Hepatocyte (in vitro differentiated cells): Measurements from ENCODE around the gene AJUBA. TPM values are rescaled to one million over a fixed set of nuclear protein-coding genes. Genes with fewer than 3 reads are reported as not detected.

Source experiments
- DNase-seq: peaks from one replicate; pipeline ENCODE4 v3.0.0-alpha.2; 2016; ENCODE audit warnings: low spot score
- H2AFZ ChIP-seq: fragments of 200-600 bp; sonication (generic); 2 replicates; pipeline ENCODE4 v1.6.0; 2016; ENCODE audit warnings: antibody characterized with exemption, mild to moderate bottlenecking
- H3K27ac ChIP-seq: fragments of 200-600 bp; sonication (generic); 2 replicates; pipeline ENCODE4 v1.5.1; 2016; ENCODE audit warnings: mild to moderate bottlenecking
- H3K27me3 ChIP-seq: fragments of 200-600 bp; sonication (generic); 2 replicates; pipeline ENCODE4 v1.6.1; 2016
- H3K36me3 ChIP-seq: fragments of 200-600 bp; sonication (generic); replicated peaks from 2 replicates; pipeline ENCODE4 v1.5.1; 2016; ENCODE audit warnings: low read depth; ENCODE audit not compliant: insufficient read depth
- H3K4me1 ChIP-seq: fragments of 200-600 bp; sonication (generic); 2 replicates; pipeline ENCODE4 v1.5.1; 2016; ENCODE audit warnings: mild to moderate bottlenecking, moderate library complexity; ENCODE audit not compliant: insufficient read depth
- H3K4me2 ChIP-seq: fragments of 200-600 bp; sonication (generic); 2 replicates; pipeline ENCODE4 v1.6.0; 2016
- H3K4me3 ChIP-seq: fragments of 200-600 bp; sonication (generic); 2 replicates; pipeline ENCODE4 v1.5.1; 2016; ENCODE audit warnings: mild to moderate bottlenecking
- H3K79me2 ChIP-seq: fragments of 200-600 bp; sonication (generic); 2 replicates; pipeline ENCODE4 v1.6.0; 2017; ENCODE audit warnings: mild to moderate bottlenecking
- H3K9me2 ChIP-seq: fragments of 200-600 bp; sonication (generic); replicated peaks from 2 replicates; pipeline ENCODE4 v1.6.0; 2017; ENCODE audit warnings: mild to moderate bottlenecking; ENCODE audit not compliant: insufficient read depth
- H3K9me3 ChIP-seq: fragments of 200-600 bp; sonication (generic); 2 replicates; pipeline ENCODE4 v1.5.1; 2016; ENCODE audit warnings: low read depth, mild to moderate bottlenecking
- H4K20me1 ChIP-seq: fragments of 200-600 bp; sonication (generic); 2 replicates; pipeline ENCODE4 v1.6.0; 2016; ENCODE audit warnings: mild to moderate bottlenecking; ENCODE audit not compliant: insufficient read depth, poor library complexity, severe bottlenecking
- EZH2 ChIP-seq: fragments of 200-600 bp; sonication (generic); IDR thresholded peaks from 2 replicates; pipeline ENCODE4 v1.6.1; 2016; ENCODE audit warnings: antibody characterized with exemption, mild to moderate bottlenecking, borderline replicate concordance
- EZH2phosphoT487 ChIP-seq: fragments of 200-600 bp; sonication (generic); IDR thresholded peaks from one replicate; pipeline ENCODE4 v1.6.1; 2018; ENCODE audit warnings: antibody characterized with exemption, mild to moderate bottlenecking, low read depth, moderate library complexity; ENCODE audit not compliant: unreplicated experiment, severe bottlenecking
- WGBS: methylation state at CpG from one replicate; pipeline ENCODE4 v1.1.6; 2016; ENCODE audit warnings: low lambda C conversion rate; ENCODE audit errors: missing lambda C conversion rate; 5-methylcytosine and 5-hydroxymethylcytosine counted together
- polyA plus RNA-seq: library from polyadenylated mRNA; unstranded; fragments of >200 nt; fragmentation: Nextera tagmentation; extraction: Ambion mirVana; gene quantifications from 2 replicates; pipeline ENCODE4 v1.2.1, GENCODE V29; 2016
- total RNA-seq: library from RNA; depleted of rRNA; stranded (reverse); fragments of >200 nt; gene quantifications from 2 replicates; pipeline ENCODE4 v1.2.3, GENCODE V29; 2014
- TF ChIP-seq, protein P1 (sequence below): fragments of 200-600 bp; sonication (generic); IDR thresholded peaks from 2 replicates; pipeline ENCODE4 v1.5.1; 2016; ENCODE audit warnings: antibody characterized with exemption, mild to moderate bottlenecking; ENCODE audit not compliant: poor library complexity

The AJUBA gene
- total and polyA plus RNA-seq, 2 experiments from 2014 or later, result 43.2 to 80.8 TPM

DNA sequence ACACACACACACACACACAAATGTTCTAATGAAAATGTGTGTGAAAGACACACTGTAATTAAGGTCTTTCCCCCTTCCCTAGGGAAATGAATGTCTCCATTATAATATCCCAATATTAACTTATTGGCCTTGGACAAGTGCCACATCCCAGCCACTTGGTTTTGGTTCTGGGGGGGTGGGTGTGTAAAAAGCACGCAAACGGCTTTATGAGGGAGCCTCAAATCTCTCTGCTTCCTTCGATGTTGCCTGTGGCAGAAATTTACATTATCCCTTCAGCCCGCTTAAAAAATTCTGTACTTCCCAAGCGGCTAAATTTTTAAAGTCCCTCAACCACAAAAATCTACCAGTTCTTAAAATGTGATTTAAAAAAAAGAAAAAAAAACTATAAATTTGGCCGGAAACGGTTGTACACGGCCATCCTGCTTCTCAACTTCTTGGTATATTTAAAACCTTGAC is 27.2 kb upstream of the AJUBA start:
- DNase-seq, result no peak
- peak overlapping the region; percentile 98 for H2AFZ ChIP-seq

DNA sequence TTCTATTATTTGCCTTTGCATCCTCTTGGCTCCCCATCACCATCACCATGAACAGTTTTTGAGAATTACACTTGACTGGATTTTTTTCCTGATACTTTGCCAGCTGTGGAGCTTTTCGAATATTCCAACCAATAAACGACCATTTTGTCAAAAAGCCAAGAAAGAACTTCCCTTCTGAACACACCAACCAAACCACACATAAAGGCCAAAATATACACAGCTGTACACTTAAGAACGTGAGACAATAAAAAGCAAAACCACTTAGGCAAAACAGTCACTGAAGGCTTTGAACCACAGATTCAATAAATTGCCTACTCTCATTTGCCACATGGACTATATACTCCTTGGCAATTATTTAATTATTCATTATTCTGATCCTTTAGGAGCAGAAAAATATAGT is 26.5 kb upstream of the AJUBA start:
- H3K4me3 ChIP-seq, result no peak overlapping the region
- DNase-seq, result peak; percentile 22
- peak overlapping the region; percentile 97 for H3K27ac ChIP-seq

More for the DNA sequence above, 27.2 kb upstream of the AJUBA start:
- Histone ChIP-seq H4K20me1 (no peaks in the 10 kb centered on the region), H3K4me3 (peak overlapping the region; percentile 37), H3K9me3 (no peaks in the 10 kb centered on the region), H3K79me2 (peaks cover 14% of the 10 kb centered on the region), H3K36me3 (no peaks in the 10 kb centered on the region), H3K4me2 (peak overlapping the region; percentile 79), H3K4me1 (peaks cover 21% of the 10 kb centered on the region), H3K27ac (peak overlapping the region; percentile 90), H3K27me3 (no peaks in the 10 kb centered on the region), H3K9me2 (no peaks in the 10 kb centered on the region)
- WGBS, result 22% methylated on average over 8 of the region's 8 CpGs
- TF ChIP-seq EZH2 (no peak), EZH2phosphoT487 (no peak)
- TF ChIP-seq, protein P1, sequence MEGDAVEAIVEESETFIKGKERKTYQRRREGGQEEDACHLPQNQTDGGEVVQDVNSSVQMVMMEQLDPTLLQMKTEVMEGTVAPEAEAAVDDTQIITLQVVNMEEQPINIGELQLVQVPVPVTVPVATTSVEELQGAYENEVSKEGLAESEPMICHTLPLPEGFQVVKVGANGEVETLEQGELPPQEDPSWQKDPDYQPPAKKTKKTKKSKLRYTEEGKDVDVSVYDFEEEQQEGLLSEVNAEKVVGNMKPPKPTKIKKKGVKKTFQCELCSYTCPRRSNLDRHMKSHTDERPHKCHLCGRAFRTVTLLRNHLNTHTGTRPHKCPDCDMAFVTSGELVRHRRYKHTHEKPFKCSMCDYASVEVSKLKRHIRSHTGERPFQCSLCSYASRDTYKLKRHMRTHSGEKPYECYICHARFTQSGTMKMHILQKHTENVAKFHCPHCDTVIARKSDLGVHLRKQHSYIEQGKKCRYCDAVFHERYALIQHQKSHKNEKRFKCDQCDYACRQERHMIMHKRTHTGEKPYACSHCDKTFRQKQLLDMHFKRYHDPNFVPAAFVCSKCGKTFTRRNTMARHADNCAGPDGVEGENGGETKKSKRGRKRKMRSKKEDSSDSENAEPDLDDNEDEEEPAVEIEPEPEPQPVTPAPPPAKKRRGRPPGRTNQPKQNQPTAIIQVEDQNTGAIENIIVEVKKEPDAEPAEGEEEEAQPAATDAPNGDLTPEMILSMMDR, result no peak

DNA sequence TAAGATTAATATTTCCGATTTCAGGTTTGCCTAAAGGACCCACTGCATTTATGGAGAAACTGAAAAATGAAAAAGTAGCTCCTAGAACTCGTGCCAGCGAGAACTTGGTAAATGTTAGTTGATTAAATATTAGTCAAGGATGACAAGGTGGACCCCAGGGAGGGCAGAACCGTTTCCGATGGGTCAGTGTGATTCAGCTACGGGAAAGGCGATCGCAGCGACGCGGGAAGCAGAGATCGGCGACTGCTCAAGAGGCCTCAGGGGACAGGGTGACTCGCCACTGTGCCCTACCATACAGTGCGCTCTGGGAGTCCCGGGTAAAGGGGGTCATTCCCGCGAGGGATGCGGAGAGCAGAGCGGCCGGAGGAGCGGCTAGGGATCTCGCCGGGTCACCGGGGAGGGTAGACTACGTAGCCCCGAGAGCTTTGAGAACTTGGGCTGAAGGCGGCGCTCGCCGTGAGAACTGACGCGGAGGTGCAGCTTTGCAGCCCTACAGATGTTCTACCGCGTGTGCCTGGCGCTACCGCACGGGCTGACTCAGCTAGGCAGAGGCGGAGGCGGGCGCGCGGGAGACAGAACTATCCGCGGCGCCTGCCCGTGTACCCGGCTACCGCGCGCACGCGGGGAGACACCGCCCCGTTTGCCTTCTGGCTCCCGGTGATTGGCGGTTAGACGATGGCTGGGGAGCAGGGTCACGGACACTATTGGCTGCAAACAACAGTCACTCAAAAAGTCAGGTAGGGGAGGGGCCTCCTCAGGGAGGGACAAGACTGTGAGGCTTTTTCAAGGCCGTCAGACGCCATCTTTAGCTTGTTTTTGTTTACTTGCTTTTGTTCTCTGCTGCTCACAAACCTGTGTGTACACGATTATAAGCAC is 24.4 kb upstream of the AJUBA start:
- H3K9me2 ChIP-seq, result no peaks in the 10 kb centered on the region
- no peaks in the 10 kb centered on the region for H3K9me3 ChIP-seq
- H3K4me1 ChIP-seq, result peaks cover 21% of the 10 kb centered on the region
- no peaks in the 10 kb centered on the region for H3K36me3 ChIP-seq
- peak overlapping the region; percentile 83 for H3K4me2 ChIP-seq
- peak overlapping the region; percentile 97 for H3K27ac ChIP-seq
- H4K20me1 ChIP-seq, result no peaks in the 10 kb centered on the region
- peaks cover 14% of the 10 kb centered on the region for H3K79me2 ChIP-seq
- peak; percentile 97 for DNase-seq
- peak overlapping the region; percentile 97 for H2AFZ ChIP-seq
- WGBS, result 1% methylated on average over 62 of the region's 62 CpGs
- H3K27me3 ChIP-seq, result no peaks in the 10 kb centered on the region
- peak overlapping the region; percentile 37 for H3K4me3 ChIP-seq
- TF ChIP-seq, protein P1, result peak; percentile 27
- no peak for TF ChIP-seq EZH2

More for the DNA sequence above, 26.5 kb upstream of the AJUBA start:
- H2AFZ ChIP-seq, result no peak overlapping the region
- no peaks in the 10 kb centered on the region for H3K27me3 ChIP-seq
- H3K4me2 ChIP-seq, result peak overlapping the region; percentile 79
- 68% methylated on average over 3 of the region's 3 CpGs for WGBS
- H3K79me2 ChIP-seq, result peaks cover 14% of the 10 kb centered on the region
- peaks cover 21% of the 10 kb centered on the region for H3K4me1 ChIP-seq
- no peaks in the 10 kb centered on the region for H3K9me3 ChIP-seq
- H3K9me2 ChIP-seq, result no peaks in the 10 kb centered on the region
- TF ChIP-seq EZH2phosphoT487 (no peak), EZH2 (no peak)
- TF ChIP-seq, protein P1, result no peak
- H3K36me3 ChIP-seq, result no peaks in the 10 kb centered on the region
- H4K20me1 ChIP-seq, result no peaks in the 10 kb centered on the region
